Mesendoderm (in vitro differentiated cells): Measurements from ENCODE around the gene RBM33.

ENCODE experiments used
- DNase-seq: peaks from one replicate; pipeline ENCODE4 v3.0.0; 2013
- H2AK5ac ChIP-seq: 2 replicates; pipeline ENCODE4 v1.6.1; 2013; ENCODE audit warnings: low read length, inconsistent platforms
- H2BK120ac ChIP-seq: 2 replicates; pipeline ENCODE4 v1.6.1; 2013; ENCODE audit warnings: low read depth, mild to moderate bottlenecking, low read length, moderate library complexity, mixed read lengths
- H2BK15ac ChIP-seq: replicated peaks from 2 replicates; pipeline ENCODE4 v1.6.1; 2013; ENCODE audit warnings: low read depth, mild to moderate bottlenecking, moderate library complexity
- H2BK5ac ChIP-seq: 2 replicates; pipeline ENCODE4 v1.6.1; 2013; ENCODE audit warnings: low read length, inconsistent platforms
- H3K18ac ChIP-seq: 2 replicates; pipeline ENCODE4 v1.6.1; 2013; ENCODE audit warnings: mild to moderate bottlenecking, low read length, mixed read lengths
- H3K23ac ChIP-seq: one replicate; pipeline ENCODE4 v1.6.1; 2013; ENCODE audit warnings: low read length
- H3K27ac ChIP-seq: 2 replicates; pipeline ENCODE4 v1.5.1; 2013; ENCODE audit warnings: low read depth, mild to moderate bottlenecking, inconsistent platforms, low read length, moderate library complexity
- H3K27me3 ChIP-seq: 2 replicates; pipeline ENCODE4 v1.6.1; 2013; ENCODE audit warnings: low read length, control low read depth, mild to moderate bottlenecking, inconsistent platforms; ENCODE audit not compliant: insufficient read depth, poor library complexity
- H3K36me3 ChIP-seq: 2 replicates; pipeline ENCODE4 v1.6.1; 2013; ENCODE audit warnings: low read length, inconsistent platforms; ENCODE audit not compliant: control insufficient read depth, insufficient read depth
- H3K4ac ChIP-seq: one replicate; pipeline ENCODE4 v1.6.1; 2013; ENCODE audit warnings: low read depth, mild to moderate bottlenecking, low read length, moderate library complexity
- H3K4me1 ChIP-seq: 2 replicates; pipeline ENCODE4 v1.6.1; 2013; ENCODE audit warnings: low read depth, low read length, inconsistent platforms; ENCODE audit not compliant: control insufficient read depth
- H3K4me2 ChIP-seq: 2 replicates; pipeline ENCODE4 v1.6.1; 2013; ENCODE audit warnings: low read length
- H3K4me3 ChIP-seq: 2 replicates; pipeline ENCODE4 v1.5.1; 2013; ENCODE audit warnings: mild to moderate bottlenecking, low read length
- H3K56ac ChIP-seq: one replicate; pipeline ENCODE4 v1.6.1; 2013; ENCODE audit warnings: low read length
- H3K79me1 ChIP-seq: 2 replicates; pipeline ENCODE4 v1.6.1; 2013; ENCODE audit warnings: low read length, inconsistent platforms
- H3K79me2 ChIP-seq: 2 replicates; pipeline ENCODE4 v1.6.1; 2013; ENCODE audit warnings: mild to moderate bottlenecking, low read length; ENCODE audit not compliant: control insufficient read depth, insufficient read depth
- H3K9ac ChIP-seq: 2 replicates; pipeline ENCODE4 v1.6.1; 2013; ENCODE audit warnings: low read length, inconsistent platforms
- H4K5ac ChIP-seq: one replicate; pipeline ENCODE4 v1.6.1; 2013; ENCODE audit warnings: low read length
- H4K8ac ChIP-seq: one replicate; pipeline ENCODE4 v1.6.1; 2013; ENCODE audit warnings: low read depth, mild to moderate bottlenecking, control low read depth, low read length, moderate library complexity
- WGBS: extraction: QIAGEN DNeasy Blood & Tissue Kit; methylation state at CpG from one replicate; pipeline ENCODE4 v1.1.7; 2013; ENCODE audit warnings: low lambda C conversion rate, missing lambda C conversion rate; ENCODE audit not compliant: insufficient coverage; ENCODE audit errors: extremely low coverage; 5-methylcytosine and 5-hydroxymethylcytosine counted together

RBM33 gene

DNA sequence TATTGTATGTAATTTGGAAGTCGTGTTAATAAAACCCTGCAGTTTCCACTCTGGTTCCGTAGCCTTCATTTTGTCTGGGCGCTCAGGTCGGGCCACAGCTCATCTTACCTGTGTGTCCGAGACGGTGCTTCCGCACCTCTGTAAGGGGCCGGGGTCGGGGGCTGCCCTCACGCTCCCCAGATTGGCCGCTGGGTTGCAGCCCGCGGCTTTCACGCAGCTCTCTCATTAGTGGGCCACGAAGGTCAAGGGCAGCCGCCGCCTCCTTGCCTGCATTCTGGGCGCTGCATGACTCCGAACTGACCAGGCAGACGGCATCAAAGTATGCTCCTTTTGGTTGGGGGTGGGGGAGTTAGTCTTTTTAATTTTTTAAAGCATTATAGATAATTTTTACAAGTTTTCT lies 137.0 kb downstream of the RBM33 start:
- Histone ChIP-seq H3K56ac (no peak overlapping the region), H3K79me1 (peaks cover 6% of the 10 kb centered on the region), H4K8ac (no peak overlapping the region), H2BK120ac (no peak overlapping the region), H3K79me2 (no peaks in the 10 kb centered on the region), H2BK15ac (no peak overlapping the region), H4K5ac (no peak overlapping the region), H2BK5ac (no peak overlapping the region), H3K4me2 (no peak overlapping the region), H3K18ac (no peak overlapping the region), H3K27ac (no peak overlapping the region), H2AK5ac (no peak overlapping the region), H3K9ac (no peak overlapping the region), H3K23ac (no peak overlapping the region), H3K4ac (no peak overlapping the region), H3K4me1 (no peaks in the 10 kb centered on the region), H3K4me3 (no peak overlapping the region), H3K36me3 (peaks cover 4% of the 10 kb centered on the region), H3K27me3 (no peaks in the 10 kb centered on the region)
- DNase-seq: no peak
- WGBS: no CpG with 5 or more reads among the region's 20 CpGs

DNA sequence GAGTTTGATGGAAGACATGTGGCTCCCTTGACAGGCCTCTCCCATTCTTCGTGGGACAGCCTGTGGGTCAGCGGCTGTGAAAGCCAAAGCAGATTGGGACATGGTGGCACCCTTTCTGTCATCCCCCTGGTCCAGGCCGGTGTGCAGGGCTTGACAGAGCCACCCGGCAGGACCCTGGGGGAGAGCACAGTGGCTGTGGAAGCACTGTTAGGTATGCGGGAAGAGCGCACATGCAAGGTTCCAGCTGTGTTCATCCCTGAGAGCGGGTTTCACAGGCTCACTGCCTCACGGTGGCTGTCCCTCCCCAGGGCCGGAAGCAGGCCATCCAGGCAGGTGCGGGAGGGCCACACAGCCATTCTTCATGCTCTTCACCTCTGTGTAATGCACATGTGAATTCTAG lies 138.0 kb downstream of the RBM33 start:
- no peak overlapping the region for H3K4ac ChIP-seq
- no peak overlapping the region for H2BK5ac ChIP-seq
- no peak for DNase-seq
- H3K4me2 ChIP-seq: no peak overlapping the region
- H3K27me3 ChIP-seq: peaks cover 2% of the 10 kb centered on the region
- no peak overlapping the region for H3K23ac ChIP-seq
- H2AK5ac ChIP-seq: no peak overlapping the region
- H3K56ac ChIP-seq: peak overlapping the region; percentile 34
- no peak overlapping the region for H4K5ac ChIP-seq
- H3K27ac ChIP-seq: no peak overlapping the region
- no peaks in the 10 kb centered on the region for H3K79me2 ChIP-seq
- H3K4me1 ChIP-seq: no peaks in the 10 kb centered on the region
- no peak overlapping the region for H2BK120ac ChIP-seq
- WGBS: no CpG with 5 or more reads among the region's 10 CpGs
- H2BK15ac ChIP-seq: no peak overlapping the region
- no peak overlapping the region for H3K18ac ChIP-seq
- peaks cover 2% of the 10 kb centered on the region for H3K36me3 ChIP-seq
- H3K79me1 ChIP-seq: peaks cover 6% of the 10 kb centered on the region
- no peak overlapping the region for H3K9ac ChIP-seq
- H3K4me3 ChIP-seq: no peak overlapping the region
- H4K8ac ChIP-seq: no peak overlapping the region

DNA sequence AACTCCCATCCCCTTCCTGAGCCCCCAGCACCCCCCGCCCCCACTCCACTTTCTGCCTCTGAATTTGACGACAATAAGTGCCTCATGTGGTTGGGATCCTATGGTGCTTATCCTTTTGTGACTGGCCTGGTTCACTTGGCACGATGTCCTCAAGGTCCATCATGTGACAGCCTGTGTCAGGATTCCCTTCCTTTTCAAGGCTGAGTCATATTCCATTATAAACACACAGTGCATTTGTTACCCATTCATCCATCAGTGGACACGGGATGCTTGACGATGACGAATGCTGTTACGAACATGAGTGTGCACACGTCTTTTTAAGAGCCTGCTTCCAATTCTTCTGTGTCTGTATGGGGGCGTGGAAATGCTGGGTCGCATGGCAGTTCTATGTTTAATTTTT lies 141.1 kb downstream of the RBM33 start:
- Histone ChIP-seq H3K23ac (no peak overlapping the region), H4K5ac (no peak overlapping the region), H3K27ac (no peak overlapping the region), H3K18ac (no peak overlapping the region), H3K4ac (no peak overlapping the region), H3K27me3 (peaks cover 2% of the 10 kb centered on the region), H3K79me2 (no peaks in the 10 kb centered on the region), H3K4me3 (no peak overlapping the region), H2BK5ac (no peak overlapping the region), H3K36me3 (no peaks in the 10 kb centered on the region), H3K4me2 (no peak overlapping the region), H4K8ac (no peak overlapping the region), H2AK5ac (no peak overlapping the region), H3K79me1 (peaks cover under 1% of the 10 kb centered on the region), H3K4me1 (no peaks in the 10 kb centered on the region), H2BK15ac (no peak overlapping the region), H3K9ac (no peak overlapping the region), H2BK120ac (no peak overlapping the region), H3K56ac (no peak overlapping the region)
- WGBS: no CpG with 5 or more reads among the region's 10 CpGs
- DNase-seq: no peak

DNA sequence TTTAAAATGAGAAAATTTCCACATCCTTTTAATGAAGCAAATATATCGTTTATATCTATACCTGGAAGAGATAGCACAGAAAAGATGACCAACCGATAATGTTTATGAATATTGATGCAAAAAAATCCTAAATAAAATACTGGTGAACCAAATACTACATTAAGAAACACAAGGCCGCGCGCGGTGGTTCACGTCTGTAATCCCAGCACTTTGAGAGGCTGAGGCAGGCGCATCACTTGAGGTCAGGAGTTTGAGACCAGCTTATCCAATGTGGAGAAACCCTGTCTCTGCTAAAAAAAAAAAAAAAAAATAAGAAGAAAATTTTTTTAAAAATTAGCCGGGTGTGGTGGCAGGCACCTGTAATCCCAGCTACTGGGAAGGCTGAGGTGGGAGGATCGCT lies 142.0 kb downstream of the RBM33 start:
- Histone ChIP-seq H2BK120ac (no peak overlapping the region), H2AK5ac (no peak overlapping the region), H2BK15ac (no peak overlapping the region), H4K5ac (no peak overlapping the region), H3K4ac (no peak overlapping the region), H3K9ac (no peak overlapping the region), H3K56ac (no peak overlapping the region), H3K27ac (no peak overlapping the region), H3K27me3 (peaks cover 2% of the 10 kb centered on the region), H3K79me1 (no peaks in the 10 kb centered on the region), H3K4me3 (no peak overlapping the region), H2BK5ac (no peak overlapping the region), H3K23ac (no peak overlapping the region), H3K4me2 (no peak overlapping the region), H3K36me3 (no peaks in the 10 kb centered on the region), H3K79me2 (no peaks in the 10 kb centered on the region), H3K18ac (no peak overlapping the region), H4K8ac (no peak overlapping the region), H3K4me1 (no peaks in the 10 kb centered on the region)
- no CpG with 5 or more reads among the region's 10 CpGs for WGBS
- no peak for DNase-seq

DNA sequence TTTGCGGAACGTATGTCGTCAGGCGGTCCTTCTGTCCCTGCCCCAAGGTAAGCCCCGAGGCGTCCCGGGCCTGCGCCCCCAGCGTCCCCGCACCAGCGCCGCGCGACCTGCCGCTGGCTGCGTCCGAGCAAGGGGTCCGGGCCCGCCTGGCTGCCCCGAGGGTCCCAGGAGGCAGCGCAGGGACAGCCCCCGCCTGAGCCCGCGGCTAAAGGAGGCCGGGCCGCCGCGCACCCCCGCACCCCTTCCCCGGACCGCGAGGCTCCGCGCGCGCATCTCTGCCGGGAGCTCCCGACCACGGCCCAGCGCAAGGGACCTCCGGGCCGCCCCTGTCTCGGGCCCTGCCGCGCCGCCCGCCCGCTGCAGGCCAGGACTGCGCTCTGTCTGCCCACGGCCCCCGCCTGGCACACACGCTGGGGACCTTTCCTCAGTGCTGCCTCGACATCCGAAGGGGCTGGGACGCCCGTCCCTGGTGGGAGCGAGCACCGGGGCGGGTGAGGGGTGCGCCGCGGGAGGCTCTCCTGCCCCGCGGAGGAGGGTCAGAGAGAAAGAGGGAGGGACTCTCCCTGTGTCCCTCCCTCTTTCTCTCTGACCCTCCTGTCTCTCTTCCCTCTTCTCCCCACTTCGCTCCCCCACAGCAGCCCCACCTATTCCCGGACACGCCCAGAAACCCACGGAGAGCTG lies 142.8 kb downstream of the RBM33 start:
- no peak overlapping the region for H4K8ac ChIP-seq
- no peak overlapping the region for H3K27ac ChIP-seq
- H3K9ac ChIP-seq: peak overlapping the region; percentile 63
- H3K56ac ChIP-seq: peak overlapping the region; percentile 67
- no peak overlapping the region for H2BK5ac ChIP-seq
- H3K23ac ChIP-seq: no peak overlapping the region
- WGBS: no CpG with 5 or more reads among the region's 68 CpGs
- H3K18ac ChIP-seq: no peak overlapping the region
- no peaks in the 10 kb centered on the region for H3K36me3 ChIP-seq
- no peak overlapping the region for H2AK5ac ChIP-seq
- DNase-seq: no peak
- H2BK15ac ChIP-seq: no peak overlapping the region
- no peaks in the 10 kb centered on the region for H3K4me1 ChIP-seq
- no peak overlapping the region for H3K4me3 ChIP-seq
- no peaks in the 10 kb centered on the region for H3K79me2 ChIP-seq
- peak overlapping the region; percentile 65 for H3K4me2 ChIP-seq
- H2BK120ac ChIP-seq: no peak overlapping the region
- no peak overlapping the region for H3K4ac ChIP-seq
- no peak overlapping the region for H4K5ac ChIP-seq
- no peaks in the 10 kb centered on the region for H3K79me1 ChIP-seq
- peaks cover 2% of the 10 kb centered on the region for H3K27me3 ChIP-seq

DNA sequence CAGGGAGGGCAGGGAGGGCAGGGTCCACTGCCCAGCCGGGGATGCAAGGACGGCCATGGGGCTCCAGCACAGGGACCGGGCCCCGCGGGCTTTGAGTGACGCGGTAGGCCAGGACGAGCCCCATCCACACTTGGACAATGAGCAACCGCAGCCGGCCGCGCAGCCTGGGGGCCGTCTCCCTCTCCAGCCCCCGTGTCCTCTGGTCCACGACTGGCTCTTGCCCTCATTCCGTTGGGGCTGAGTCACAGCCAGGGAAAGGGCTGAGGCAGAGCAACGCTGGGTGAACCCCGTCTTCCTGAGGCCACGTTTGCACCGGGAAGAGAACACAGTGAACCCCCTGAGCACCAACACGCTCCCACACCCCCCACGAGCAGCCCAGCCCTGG lies 144.1 kb downstream of the RBM33 start:
- H3K79me2 ChIP-seq: no peaks in the 10 kb centered on the region
- H3K27me3 ChIP-seq: peaks cover 2% of the 10 kb centered on the region
- H3K4me2 ChIP-seq: no peak overlapping the region
- no peak for DNase-seq
- H2BK15ac ChIP-seq: no peak overlapping the region
- no peak overlapping the region for H4K8ac ChIP-seq
- H3K9ac ChIP-seq: no peak overlapping the region
- no peak overlapping the region for H3K23ac ChIP-seq
- no peak overlapping the region for H4K5ac ChIP-seq
- H3K27ac ChIP-seq: no peak overlapping the region
- H3K79me1 ChIP-seq: no peaks in the 10 kb centered on the region
- no peak overlapping the region for H3K4ac ChIP-seq
- no peak overlapping the region for H2BK5ac ChIP-seq
- no peak overlapping the region for H3K4me3 ChIP-seq
- no CpG with 5 or more reads among the region's 22 CpGs for WGBS
- no peak overlapping the region for H3K56ac ChIP-seq
- H2BK120ac ChIP-seq: no peak overlapping the region
- H3K36me3 ChIP-seq: no peaks in the 10 kb centered on the region
- H3K18ac ChIP-seq: no peak overlapping the region
- H2AK5ac ChIP-seq: no peak overlapping the region
- no peaks in the 10 kb centered on the region for H3K4me1 ChIP-seq
